ENCODE results near the gene FHL2. TPM values are rescaled to one million over a fixed set of nuclear protein-coding genes. Genes with fewer than 3 reads are reported as not detected.
"Not testable (repeated sequence)": the region's sequence is repeated elsewhere in the genome, so short reads cannot be mapped to it uniquely, and the experiment has no call there.

The FHL2 gene
- total RNA-seq, 1 donor from 2014 or later = 13.8 TPM

DNA sequence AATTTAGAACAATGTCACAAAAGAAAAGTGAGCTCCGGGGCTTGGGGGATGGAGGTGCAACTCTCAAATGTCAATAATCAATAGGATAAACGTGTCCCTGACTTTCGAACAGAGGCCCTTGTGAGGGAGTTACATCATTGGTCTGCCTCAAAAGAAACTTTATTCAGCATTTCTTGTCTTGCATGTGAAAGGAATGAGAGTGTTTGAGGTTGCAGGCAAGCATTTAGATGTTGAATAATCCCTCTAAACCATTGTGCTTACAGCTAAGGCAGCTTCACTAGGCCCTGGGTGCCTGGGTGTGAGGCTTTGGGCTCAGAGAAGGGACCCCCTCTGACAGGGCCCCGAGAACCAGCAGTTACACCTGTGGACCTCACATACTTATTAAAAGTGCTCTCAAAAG is 28.6 kb upstream of the FHL2 start:
- TF ChIP-seq, protein P1, sequence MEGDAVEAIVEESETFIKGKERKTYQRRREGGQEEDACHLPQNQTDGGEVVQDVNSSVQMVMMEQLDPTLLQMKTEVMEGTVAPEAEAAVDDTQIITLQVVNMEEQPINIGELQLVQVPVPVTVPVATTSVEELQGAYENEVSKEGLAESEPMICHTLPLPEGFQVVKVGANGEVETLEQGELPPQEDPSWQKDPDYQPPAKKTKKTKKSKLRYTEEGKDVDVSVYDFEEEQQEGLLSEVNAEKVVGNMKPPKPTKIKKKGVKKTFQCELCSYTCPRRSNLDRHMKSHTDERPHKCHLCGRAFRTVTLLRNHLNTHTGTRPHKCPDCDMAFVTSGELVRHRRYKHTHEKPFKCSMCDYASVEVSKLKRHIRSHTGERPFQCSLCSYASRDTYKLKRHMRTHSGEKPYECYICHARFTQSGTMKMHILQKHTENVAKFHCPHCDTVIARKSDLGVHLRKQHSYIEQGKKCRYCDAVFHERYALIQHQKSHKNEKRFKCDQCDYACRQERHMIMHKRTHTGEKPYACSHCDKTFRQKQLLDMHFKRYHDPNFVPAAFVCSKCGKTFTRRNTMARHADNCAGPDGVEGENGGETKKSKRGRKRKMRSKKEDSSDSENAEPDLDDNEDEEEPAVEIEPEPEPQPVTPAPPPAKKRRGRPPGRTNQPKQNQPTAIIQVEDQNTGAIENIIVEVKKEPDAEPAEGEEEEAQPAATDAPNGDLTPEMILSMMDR (IDR thresholded peaks at IDR 0.05) = no peak
- no peak for DNase-seq
- peaks cover 5% of the 10 kb centered on the region for H3K4me1 ChIP-seq
- no peaks in the 10 kb centered on the region for H3K9me3 ChIP-seq
- intact Hi-C loops (cut with DNase I) = no loop called here
- H3K27ac ChIP-seq = no peak overlapping the region
- no peak for ATAC-seq
- no peaks in the 10 kb centered on the region for H3K27me3 ChIP-seq
- H3K36me3 ChIP-seq = no peaks in the 10 kb centered on the region
- H3K4me3 ChIP-seq = no peak overlapping the region

DNA sequence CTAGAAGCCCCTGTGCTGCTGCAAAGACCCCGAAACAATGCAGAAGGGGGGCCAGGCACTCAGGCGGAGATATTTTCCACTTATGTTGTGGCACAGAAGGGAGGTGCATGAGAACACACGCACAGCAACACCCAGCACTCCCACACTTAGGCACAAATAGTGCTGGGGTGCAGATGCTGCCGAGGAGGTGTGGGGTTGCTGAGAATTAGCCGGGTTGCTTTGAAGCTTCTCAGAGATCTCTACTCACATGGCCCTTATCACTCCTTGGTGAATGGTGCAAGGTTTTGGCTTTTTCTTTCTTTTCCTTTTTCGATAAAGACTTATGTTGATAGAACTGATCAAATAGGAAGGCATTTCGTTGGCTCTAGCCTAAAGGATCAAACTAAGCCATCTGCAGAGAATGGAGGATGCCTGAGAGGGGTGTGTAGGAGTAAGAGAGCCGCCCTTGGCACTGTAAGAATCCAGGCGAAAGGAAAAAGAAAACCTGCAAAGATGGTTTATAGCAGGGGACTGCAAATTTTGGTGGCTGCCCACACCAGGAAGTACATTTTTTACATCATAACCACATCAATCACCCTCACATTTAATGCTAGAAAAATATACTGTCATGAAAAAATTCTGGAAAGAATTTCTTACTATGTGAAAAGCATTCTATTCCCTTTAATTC is 27.9 kb upstream of the FHL2 start:
- no peak for ATAC-seq
- H3K27me3 ChIP-seq = no peaks in the 10 kb centered on the region
- H3K4me3 ChIP-seq = no peak overlapping the region
- no peaks in the 10 kb centered on the region for H3K36me3 ChIP-seq
- intact Hi-C loops (cut with DNase I) = no loop called here
- no peak for DNase-seq
- H3K9me3 ChIP-seq = no peaks in the 10 kb centered on the region
- TF ChIP-seq, protein P1 (IDR thresholded peaks at IDR 0.05) = no peak
- H3K4me1 ChIP-seq = no peaks in the 10 kb centered on the region
- no peak overlapping the region for H3K27ac ChIP-seq

DNA sequence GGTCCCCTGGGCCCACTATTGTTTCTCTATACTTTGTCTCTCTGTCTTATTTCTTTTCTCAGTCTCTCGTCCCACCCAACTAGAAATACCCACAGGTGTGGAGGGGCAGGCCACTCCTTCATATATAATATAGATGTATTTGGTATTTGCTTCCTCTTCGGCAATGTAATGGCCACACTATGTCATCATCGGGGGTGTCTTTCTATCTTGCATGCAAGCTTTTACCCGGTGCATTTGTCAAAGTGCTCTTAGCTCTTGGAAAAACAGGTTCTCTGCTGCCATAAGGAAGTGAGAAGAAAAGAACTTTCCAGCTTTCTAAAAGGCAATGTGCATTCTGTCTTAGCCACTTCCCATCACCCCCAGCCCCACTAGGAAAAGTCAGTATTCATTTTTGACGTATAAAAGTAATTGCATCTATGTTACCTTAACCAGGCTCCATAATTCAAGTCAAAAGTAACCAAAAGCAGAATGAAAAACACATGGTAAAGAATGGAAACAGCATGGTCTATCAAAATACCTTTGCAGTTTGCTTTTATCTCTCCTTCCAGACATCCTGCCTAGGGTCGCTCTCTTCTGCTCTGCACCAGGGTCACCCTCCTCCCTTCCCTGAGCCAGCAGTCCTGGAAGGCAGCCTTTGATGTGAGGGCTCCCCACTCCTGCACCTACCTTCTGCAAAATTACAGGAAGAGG is 27.2 kb upstream of the FHL2 start:
- H3K4me1 ChIP-seq = no peaks in the 10 kb centered on the region
- no peak for ATAC-seq
- DNase-seq = no peak
- H3K4me3 ChIP-seq = no peak overlapping the region
- no peaks in the 10 kb centered on the region for H3K36me3 ChIP-seq
- H3K27me3 ChIP-seq = no peaks in the 10 kb centered on the region
- H3K27ac ChIP-seq = no peak overlapping the region
- H3K9me3 ChIP-seq = no peaks in the 10 kb centered on the region
- intact Hi-C loops (cut with DNase I) = no loop called here
- TF ChIP-seq, protein P1 (IDR thresholded peaks at IDR 0.05) = no peak

DNA sequence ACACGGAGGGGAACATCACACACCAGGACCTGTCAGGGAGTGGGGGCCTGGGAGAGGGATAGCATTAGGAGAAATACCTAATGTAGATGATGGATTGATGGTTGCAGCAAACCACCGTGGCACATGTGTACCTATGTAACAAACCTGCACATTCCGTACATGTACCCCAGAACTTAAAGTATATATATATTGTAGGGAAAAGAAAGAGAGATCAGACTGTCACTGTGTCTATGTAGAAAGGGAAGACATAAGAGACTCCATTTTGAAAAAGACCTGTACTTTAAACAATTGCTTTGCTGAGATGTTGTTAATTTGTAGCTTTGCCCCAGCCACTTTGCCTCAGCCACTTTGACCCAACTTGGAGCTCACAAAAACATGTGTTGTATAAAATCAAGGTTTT is 26.0 kb upstream of the FHL2 start:
- DNase-seq; intact Hi-C loops (cut with DNase I); ATAC-seq; H3K9me3 ChIP-seq; H3K4me1 ChIP-seq; H3K36me3 ChIP-seq; H3K27me3 ChIP-seq; H3K4me3 ChIP-seq; H3K27ac ChIP-seq: not testable (repeated sequence)

DNA sequence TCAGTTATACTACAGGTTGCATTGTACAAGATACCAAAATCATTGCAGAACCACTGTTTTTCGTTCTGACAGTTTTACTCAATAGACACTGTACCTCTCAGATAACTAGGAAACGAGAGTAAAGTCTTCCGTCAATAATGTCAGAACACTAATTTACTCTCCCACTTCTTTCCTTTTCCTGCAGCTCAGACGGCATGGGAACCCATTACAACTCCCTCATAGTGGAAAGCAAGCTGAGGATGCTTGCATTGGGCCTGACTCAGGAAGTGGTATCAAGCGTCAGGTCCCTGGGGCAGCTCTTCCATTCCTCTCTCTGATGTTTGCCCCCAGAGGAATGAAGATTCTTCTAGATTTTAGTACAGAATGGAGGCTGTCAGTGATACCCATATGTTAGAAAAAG is 23.9 kb upstream of the FHL2 start:
- intact Hi-C loops (cut with DNase I) = no loop called here
- H3K36me3 ChIP-seq = no peaks in the 10 kb centered on the region
- TF ChIP-seq, protein P1 (IDR thresholded peaks at IDR 0.05) = no peak
- H3K27me3 ChIP-seq = no peaks in the 10 kb centered on the region
- DNase-seq (no peak), ATAC-seq (no peak)
- no peak overlapping the region for H3K4me3 ChIP-seq
- H3K4me1 ChIP-seq = no peaks in the 10 kb centered on the region
- H3K27ac ChIP-seq = no peak overlapping the region
- H3K9me3 ChIP-seq = no peaks in the 10 kb centered on the region

DNA sequence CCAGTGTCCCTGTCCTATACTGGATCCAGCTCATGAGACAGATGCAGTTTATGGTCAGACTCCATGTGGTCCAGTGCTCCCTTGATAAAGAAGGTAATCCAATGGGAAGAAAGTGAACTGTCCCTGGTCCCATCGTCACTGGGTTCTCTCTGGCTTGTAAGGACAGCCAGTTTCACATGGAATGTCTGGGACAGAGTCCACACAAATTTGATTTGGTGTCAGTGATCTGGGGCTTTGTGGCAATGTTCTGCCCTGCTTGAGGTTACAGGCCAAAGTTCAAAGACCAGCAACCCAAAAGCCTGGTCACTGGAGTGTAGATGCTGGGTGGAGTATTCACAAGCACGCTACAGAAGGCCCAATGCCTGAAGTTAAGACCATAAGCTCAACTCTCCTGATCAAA is 22.2 kb upstream of the FHL2 start:
- intact Hi-C loops (cut with DNase I) = no loop called here
- H3K4me3 ChIP-seq = no peak overlapping the region

More for the DNA sequence above, 22.2 kb upstream of the FHL2 start:
- DNase-seq = no peak
- no peak overlapping the region for H3K27ac ChIP-seq
- no peaks in the 10 kb centered on the region for H3K4me1 ChIP-seq
- H3K36me3 ChIP-seq = no peaks in the 10 kb centered on the region
- no peak for ATAC-seq
- H3K27me3 ChIP-seq = no peaks in the 10 kb centered on the region
- TF ChIP-seq, protein P1 (IDR thresholded peaks at IDR 0.05) = no peak
- no peaks in the 10 kb centered on the region for H3K9me3 ChIP-seq

Data from upper lobe of right lung (tissue), 1 donor.